Measurements from ENCODE around the gene MCIDAS. TPM values are rescaled to one million over a fixed set of nuclear protein-coding genes. Genes with fewer than 3 reads are reported as not detected.

The MCIDAS gene
- total RNA-seq (not detected in 2 replicates), polyA plus RNA-seq (0.08 TPM in 1 of 2 replicates, not detected in the other)

DNA sequence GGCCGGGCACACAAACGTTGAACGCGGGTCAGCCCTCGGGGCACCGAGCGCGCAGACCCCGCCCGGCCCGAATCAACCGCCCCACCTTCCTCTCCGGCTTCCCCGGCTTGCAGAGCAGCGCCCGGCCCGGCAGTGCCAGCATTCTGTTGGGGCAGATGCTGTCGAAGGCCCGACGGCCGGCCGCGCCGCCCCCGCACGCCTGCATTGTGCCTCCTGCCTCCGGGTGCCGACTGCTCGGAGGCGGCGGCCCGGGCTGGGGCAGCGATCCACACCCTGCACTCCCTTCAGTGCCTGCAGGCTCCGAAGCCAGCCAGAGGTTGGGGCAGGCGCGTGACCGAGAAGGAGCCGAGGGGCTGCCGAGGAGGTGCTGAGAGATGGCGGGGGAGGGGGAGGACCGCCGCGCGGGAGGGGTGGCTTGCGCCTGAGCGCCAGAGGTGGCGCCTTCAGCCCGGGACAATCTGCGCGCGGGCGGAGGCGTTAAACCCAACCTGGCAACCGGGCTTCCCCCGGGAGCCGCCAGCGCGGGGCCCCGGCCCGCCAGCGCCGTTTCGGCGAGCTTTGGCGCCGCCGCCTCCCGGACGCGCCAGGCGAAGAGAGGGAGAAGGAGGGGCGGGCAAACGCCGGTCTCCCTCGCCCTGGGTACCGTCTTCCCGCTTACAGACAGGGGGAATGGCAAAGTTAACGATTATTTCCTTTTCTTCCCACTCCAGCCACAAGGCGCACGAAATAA lies at the start of gene MCIDAS:
TSS of gene MCIDAS (minus strand) at position 382 of the 730 bp plus-strand sequence. CDS start at position 205, 177 bp downstream.
- H3K27ac ChIP-seq = no peak within 1 kb of the TSS
- H3K4me3 ChIP-seq = peak within 1 kb of the TSS; percentile 52
- WGBS (ENCODE audit: low lambda C conversion rate, missing lambda C conversion rate) = under 1% methylated on average over 36 of the region's 80 CpGs
- H3K36me3 ChIP-seq (replicated peaks; ENCODE audit: insufficient read depth, low read depth) = no peaks in the 10 kb centered on the region
- peaks cover 30% of the 10 kb centered on the region for H3K4me1 ChIP-seq (ENCODE audit: insufficient read depth)
- H3K9me2 ChIP-seq (replicated peaks; ENCODE audit: insufficient read depth) = no peaks in the 10 kb centered on the region
- peaks cover 99% of the 10 kb centered on the region for H3K27me3 ChIP-seq
- TF ChIP-seq, protein P1, sequence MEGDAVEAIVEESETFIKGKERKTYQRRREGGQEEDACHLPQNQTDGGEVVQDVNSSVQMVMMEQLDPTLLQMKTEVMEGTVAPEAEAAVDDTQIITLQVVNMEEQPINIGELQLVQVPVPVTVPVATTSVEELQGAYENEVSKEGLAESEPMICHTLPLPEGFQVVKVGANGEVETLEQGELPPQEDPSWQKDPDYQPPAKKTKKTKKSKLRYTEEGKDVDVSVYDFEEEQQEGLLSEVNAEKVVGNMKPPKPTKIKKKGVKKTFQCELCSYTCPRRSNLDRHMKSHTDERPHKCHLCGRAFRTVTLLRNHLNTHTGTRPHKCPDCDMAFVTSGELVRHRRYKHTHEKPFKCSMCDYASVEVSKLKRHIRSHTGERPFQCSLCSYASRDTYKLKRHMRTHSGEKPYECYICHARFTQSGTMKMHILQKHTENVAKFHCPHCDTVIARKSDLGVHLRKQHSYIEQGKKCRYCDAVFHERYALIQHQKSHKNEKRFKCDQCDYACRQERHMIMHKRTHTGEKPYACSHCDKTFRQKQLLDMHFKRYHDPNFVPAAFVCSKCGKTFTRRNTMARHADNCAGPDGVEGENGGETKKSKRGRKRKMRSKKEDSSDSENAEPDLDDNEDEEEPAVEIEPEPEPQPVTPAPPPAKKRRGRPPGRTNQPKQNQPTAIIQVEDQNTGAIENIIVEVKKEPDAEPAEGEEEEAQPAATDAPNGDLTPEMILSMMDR (IDR thresholded peaks at IDR 0.05; ENCODE audit: poor library complexity) = peak; percentile 24
- TF ChIP-seq EZH2 (IDR thresholded peaks at IDR 0.05; ENCODE audit: borderline replicate concordance) = peak; percentile 51
- peak; percentile 21 for TF ChIP-seq EZH2phosphoT487 (IDR thresholded peaks at IDR 0.05; ENCODE audit: low read depth, severe bottlenecking, unreplicated experiment)
- peak within 1 kb of the TSS; percentile 66 for H2AFZ ChIP-seq
- no peaks in the 10 kb centered on the region for H4K20me1 ChIP-seq (ENCODE audit: insufficient read depth, poor library complexity, severe bottlenecking)
- H3K4me2 ChIP-seq = peak within 1 kb of the TSS; percentile 96
- H3K79me2 ChIP-seq = no peaks in the 10 kb centered on the region
- no peaks in the 10 kb centered on the region for H3K9me3 ChIP-seq (ENCODE audit: low read depth)
- DNase-seq (ENCODE audit: low spot score) = peak; percentile 76

DNA sequence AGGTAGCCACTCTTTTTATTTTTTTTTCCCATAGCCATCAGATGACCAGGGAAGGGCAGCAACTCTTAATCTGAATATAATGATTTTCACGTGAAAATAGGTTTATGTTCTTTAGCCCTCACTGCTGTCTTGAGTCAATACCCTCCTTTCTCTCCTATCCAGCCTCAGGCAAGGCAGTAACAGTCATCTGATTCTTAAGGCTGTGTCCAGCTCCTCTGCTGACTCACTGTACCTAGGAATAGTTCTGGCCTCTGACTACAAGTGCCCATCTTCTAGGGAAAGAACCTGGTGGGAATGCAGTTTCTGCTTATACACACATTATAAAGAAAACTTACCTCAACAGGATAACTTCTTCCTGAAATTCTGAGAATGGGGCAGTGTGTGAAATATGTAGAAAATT lies 49.7 kb upstream of the MCIDAS start:
- Histone ChIP-seq H3K9me2 (replicated peaks; ENCODE audit: insufficient read depth) (no peaks in the 10 kb centered on the region), H3K36me3 (replicated peaks; ENCODE audit: insufficient read depth, low read depth) (no peaks in the 10 kb centered on the region), H3K79me2 (no peaks in the 10 kb centered on the region), H4K20me1 (ENCODE audit: insufficient read depth, poor library complexity, severe bottlenecking) (no peaks in the 10 kb centered on the region), H3K27ac (no peak overlapping the region), H3K27me3 (no peaks in the 10 kb centered on the region), H2AFZ (no peak overlapping the region), H3K9me3 (ENCODE audit: low read depth) (no peaks in the 10 kb centered on the region), H3K4me2 (no peak overlapping the region), H3K4me1 (ENCODE audit: insufficient read depth) (no peaks in the 10 kb centered on the region), H3K4me3 (no peak overlapping the region)
- TF ChIP-seq, protein P1 (IDR thresholded peaks at IDR 0.05; ENCODE audit: poor library complexity) = no peak
- no peak for TF ChIP-seq EZH2phosphoT487 (IDR thresholded peaks at IDR 0.05; ENCODE audit: low read depth, severe bottlenecking, unreplicated experiment)
- no peak for TF ChIP-seq EZH2 (IDR thresholded peaks at IDR 0.05; ENCODE audit: borderline replicate concordance)
- DNase-seq (ENCODE audit: low spot score) = no peak
- 93% methylated on average over 1 of the region's 1 CpG for WGBS (ENCODE audit: low lambda C conversion rate, missing lambda C conversion rate)

DNA sequence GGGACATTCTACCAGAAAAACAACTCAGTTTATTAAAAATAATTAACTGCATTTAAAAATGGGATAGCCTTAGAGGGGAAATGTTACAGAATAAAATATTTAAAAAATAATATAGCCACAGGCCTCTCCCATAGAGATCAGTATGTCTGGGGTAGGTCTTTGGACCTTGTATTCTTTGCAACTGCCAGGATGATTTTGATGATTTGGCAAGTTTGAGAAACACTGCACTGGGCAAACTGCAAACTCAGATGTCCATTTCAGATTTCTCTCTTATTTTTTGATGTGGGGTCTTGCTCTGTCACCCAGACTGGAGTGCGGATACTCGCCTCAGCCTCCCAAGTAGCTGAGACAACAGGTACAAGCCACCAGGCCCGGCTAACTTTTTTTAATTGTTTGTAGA lies 31.2 kb upstream of the MCIDAS start:
- Histone ChIP-seq H3K36me3 (replicated peaks; ENCODE audit: insufficient read depth, low read depth) (no peaks in the 10 kb centered on the region), H2AFZ (no peak overlapping the region), H3K4me1 (ENCODE audit: insufficient read depth) (no peaks in the 10 kb centered on the region), H3K4me2 (no peak overlapping the region), H3K27me3 (no peaks in the 10 kb centered on the region), H4K20me1 (ENCODE audit: insufficient read depth, poor library complexity, severe bottlenecking) (no peaks in the 10 kb centered on the region), H3K9me3 (ENCODE audit: low read depth) (no peaks in the 10 kb centered on the region), H3K27ac (no peak overlapping the region), H3K9me2 (replicated peaks; ENCODE audit: insufficient read depth) (no peaks in the 10 kb centered on the region), H3K4me3 (no peak overlapping the region), H3K79me2 (no peaks in the 10 kb centered on the region)
- TF ChIP-seq, protein P1 (IDR thresholded peaks at IDR 0.05; ENCODE audit: poor library complexity) = no peak
- TF ChIP-seq EZH2phosphoT487 (IDR thresholded peaks at IDR 0.05; ENCODE audit: low read depth, severe bottlenecking, unreplicated experiment) = no peak
- no peak for TF ChIP-seq EZH2 (IDR thresholded peaks at IDR 0.05; ENCODE audit: borderline replicate concordance)
- 98% methylated on average over 3 of the region's 3 CpGs for WGBS (ENCODE audit: low lambda C conversion rate, missing lambda C conversion rate)
- DNase-seq (ENCODE audit: low spot score) = no peak

All from hepatocyte (in vitro differentiated cells).